Measurements from ENCODE around the gene SEZ6L.

DNA sequence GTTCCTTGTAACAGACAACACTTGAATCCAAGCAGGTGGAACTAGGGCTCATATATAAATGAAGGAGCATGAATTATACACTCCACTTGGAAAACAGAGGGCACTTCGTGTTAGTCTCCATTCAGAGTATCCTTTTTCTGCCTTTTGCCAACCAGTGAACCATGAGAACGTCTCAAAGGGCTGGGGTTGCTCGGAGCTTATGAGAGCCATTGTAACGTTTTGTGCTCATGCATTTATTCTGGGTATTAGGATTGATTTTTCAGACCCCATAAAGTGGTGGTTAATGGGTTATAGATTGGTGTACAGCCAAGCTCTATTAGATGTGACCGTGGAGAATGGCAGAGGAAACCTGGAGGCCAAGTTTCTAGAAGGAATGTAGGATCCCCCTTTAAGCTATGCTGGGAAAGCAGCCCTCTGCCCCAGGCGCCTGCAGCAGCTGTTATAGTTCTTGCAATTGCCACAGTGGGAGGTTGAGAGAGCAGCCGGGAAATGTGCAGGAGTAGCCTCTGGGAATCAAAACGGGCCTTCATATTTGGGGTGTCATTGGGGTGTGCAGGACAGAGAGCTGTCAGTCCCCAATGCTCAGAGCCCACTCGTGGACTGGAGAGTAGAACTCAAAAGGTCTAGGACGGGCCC lies 205.2 kb downstream of the SEZ6L start:
- TF ChIP-seq GATA3 (IDR thresholded peaks at IDR 0.05; ENCODE audit: low read depth, low read length) (no peak), GATA2 (IDR thresholded peaks at IDR 0.05; ENCODE audit: low read depth, low read length) (no peak)

Data from SH-SY5Y (cell line).